ENCODE data around the gene PUM2. TPM values are rescaled to one million over a fixed set of nuclear protein-coding genes. Genes with fewer than 3 reads are reported as not detected.

PUM2 gene
- total RNA-seq, 4 donors from 2014 or later: 26.0 to 36.4 (median 29.6) TPM

GRCh38 chr2:20396356-20397000, 45.8 kb upstream of the PUM2 start:
- DNase-seq: no peak
- in situ Hi-C loops (cut with MboI; ENCODE audit: low sequenced_read_pairs in 4 of 4): no loop called here
- Histone ChIP-seq H3K27ac (no peak overlapping the region), H3K27me3 (no peaks in the 10 kb centered on the region), H3K4me3 (no peak overlapping the region), H3K9me3 (no peaks in the 10 kb centered on the region), H3K4me1 (no peaks in the 10 kb centered on the region), H3K36me3 (no peaks in the 10 kb centered on the region)
- ATAC-seq: no peak
- intact Hi-C loops (cut with DNase I; ENCODE audit: low total_unique reads): loop anchor here (5.0 kb wide), 2 partner anchors 36 to 246 kb away; no protein-coding TSS in a partner anchor
- no peak for TF ChIP-seq CTCF (IDR thresholded peaks at IDR 0.05 in 4 of 5, conservative IDR thresholded peaks at IDR 0.05 in 1 of 5)
- TF ChIP-seq POLR2A (IDR thresholded peaks at IDR 0.05): no peak

- DNase-seq (no peak), ATAC-seq (no peak)
- no peak for TF ChIP-seq CTCF (IDR thresholded peaks at IDR 0.05 in 4 of 5, conservative IDR thresholded peaks at IDR 0.05 in 1 of 5)
- no peak for TF ChIP-seq POLR2A (IDR thresholded peaks at IDR 0.05)
- no peaks in the 10 kb centered on the region for H3K9me3 ChIP-seq
- H3K27ac ChIP-seq: no peak overlapping the region
- in situ Hi-C loops (cut with MboI; ENCODE audit: low sequenced_read_pairs in 4 of 4) (no loop called here), intact Hi-C loops (cut with DNase I; ENCODE audit: low total_unique reads) (no loop called here)
- H3K4me3 ChIP-seq: no peak overlapping the region
- H3K27me3 ChIP-seq: no peaks in the 10 kb centered on the region
- no peaks in the 10 kb centered on the region for H3K36me3 ChIP-seq
- H3K4me1 ChIP-seq: no peaks in the 10 kb centered on the region
These were observed 43.3 kb upstream of the PUM2 start for GRCh38 chr2:20393986-20394385.

- DNase-seq (no peak), ATAC-seq (no peak)
- intact Hi-C loops (cut with DNase I; ENCODE audit: low total_unique reads): no loop called here
- H3K36me3 ChIP-seq: no peaks in the 10 kb centered on the region
- no peaks in the 10 kb centered on the region for H3K27me3 ChIP-seq
- in situ Hi-C loops (cut with MboI; ENCODE audit: low sequenced_read_pairs in 4 of 4): no loop called here
- no peaks in the 10 kb centered on the region for H3K4me1 ChIP-seq
- no peak overlapping the region for H3K27ac ChIP-seq
- H3K4me3 ChIP-seq: no peak overlapping the region
- H3K9me3 ChIP-seq: no peaks in the 10 kb centered on the region
- TF ChIP-seq CTCF (IDR thresholded peaks at IDR 0.05 in 4 of 5, conservative IDR thresholded peaks at IDR 0.05 in 1 of 5) (no peak), POLR2A (IDR thresholded peaks at IDR 0.05) (no peak)
These were observed 41.5 kb upstream of the PUM2 start for GRCh38 chr2:20391951-20392699.

GRCh38 chr2:20390524-20391123, 40.0 kb upstream of the PUM2 start:
- Histone ChIP-seq H3K27ac (no peak overlapping the region), H3K4me1 (no peaks in the 10 kb centered on the region), H3K27me3 (no peaks in the 10 kb centered on the region), H3K9me3 (no peaks in the 10 kb centered on the region), H3K4me3 (no peak overlapping the region), H3K36me3 (no peaks in the 10 kb centered on the region)
- in situ Hi-C loops (cut with MboI; ENCODE audit: low sequenced_read_pairs in 4 of 4): no loop called here
- ATAC-seq: no peak
- DNase-seq: no peak
- TF ChIP-seq CTCF (IDR thresholded peaks at IDR 0.05 in 4 of 5, conservative IDR thresholded peaks at IDR 0.05 in 1 of 5) (no peak), POLR2A (IDR thresholded peaks at IDR 0.05) (no peak)
- intact Hi-C loops (cut with DNase I; ENCODE audit: low total_unique reads): no loop called here

All from gastrocnemius medialis (tissue), 4 donors.